ENCODE results near the gene PRM1.

DNA sequence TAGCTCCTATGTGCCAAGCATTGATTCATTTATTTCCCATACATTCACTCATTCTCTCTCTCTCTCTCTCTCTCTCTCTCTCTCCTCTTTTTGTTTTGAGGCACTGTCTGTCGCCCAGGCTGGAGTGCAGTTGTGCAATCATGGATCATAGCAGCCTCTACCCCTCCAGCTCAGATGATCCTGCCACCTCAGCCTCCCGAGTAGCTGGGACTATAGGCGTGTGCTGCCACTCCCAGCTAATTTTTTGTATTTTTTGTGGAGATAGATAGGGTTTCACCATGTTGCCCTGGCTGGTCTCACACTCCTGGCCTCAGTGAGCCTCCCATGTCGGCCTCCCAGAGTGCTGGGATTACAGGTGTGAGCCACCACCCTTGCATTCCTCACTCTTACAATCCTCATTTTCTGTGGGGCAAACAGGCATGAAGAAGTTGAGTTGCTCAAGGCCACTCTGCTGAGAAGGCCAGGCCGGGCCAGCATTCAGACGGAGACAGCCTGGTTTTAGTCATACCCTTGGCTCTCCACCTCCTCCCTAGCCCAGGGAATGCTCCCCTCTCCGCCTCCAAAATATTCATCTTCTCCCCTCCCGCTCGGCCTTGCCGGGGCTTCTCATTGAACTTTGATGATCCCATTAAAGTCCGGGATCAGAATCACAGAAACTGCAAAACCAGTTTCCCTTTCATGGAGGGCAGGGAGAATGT lies 4.1 kb downstream of the PRM1 start:
- TF ChIP-seq POLR2A (IDR thresholded peaks at IDR 0.05) (no peak), POLR2AphosphoS5 (IDR thresholded peaks at IDR 0.05) (no peak)
- TF ChIP-seq, protein P1, sequence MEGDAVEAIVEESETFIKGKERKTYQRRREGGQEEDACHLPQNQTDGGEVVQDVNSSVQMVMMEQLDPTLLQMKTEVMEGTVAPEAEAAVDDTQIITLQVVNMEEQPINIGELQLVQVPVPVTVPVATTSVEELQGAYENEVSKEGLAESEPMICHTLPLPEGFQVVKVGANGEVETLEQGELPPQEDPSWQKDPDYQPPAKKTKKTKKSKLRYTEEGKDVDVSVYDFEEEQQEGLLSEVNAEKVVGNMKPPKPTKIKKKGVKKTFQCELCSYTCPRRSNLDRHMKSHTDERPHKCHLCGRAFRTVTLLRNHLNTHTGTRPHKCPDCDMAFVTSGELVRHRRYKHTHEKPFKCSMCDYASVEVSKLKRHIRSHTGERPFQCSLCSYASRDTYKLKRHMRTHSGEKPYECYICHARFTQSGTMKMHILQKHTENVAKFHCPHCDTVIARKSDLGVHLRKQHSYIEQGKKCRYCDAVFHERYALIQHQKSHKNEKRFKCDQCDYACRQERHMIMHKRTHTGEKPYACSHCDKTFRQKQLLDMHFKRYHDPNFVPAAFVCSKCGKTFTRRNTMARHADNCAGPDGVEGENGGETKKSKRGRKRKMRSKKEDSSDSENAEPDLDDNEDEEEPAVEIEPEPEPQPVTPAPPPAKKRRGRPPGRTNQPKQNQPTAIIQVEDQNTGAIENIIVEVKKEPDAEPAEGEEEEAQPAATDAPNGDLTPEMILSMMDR (IDR thresholded peaks at IDR 0.05 in 8 of 11, conservative IDR thresholded peaks at IDR 0.05 in 3 of 11), result no peak

Data from spleen (tissue), 7 donors.